ENCODE results near the gene THY1. TPM values are rescaled to one million over a fixed set of nuclear protein-coding genes. Genes with fewer than 3 reads are reported as not detected.

THY1 gene
- 104 and 200 TPM in 2 replicates for total RNA-seq

DNA sequence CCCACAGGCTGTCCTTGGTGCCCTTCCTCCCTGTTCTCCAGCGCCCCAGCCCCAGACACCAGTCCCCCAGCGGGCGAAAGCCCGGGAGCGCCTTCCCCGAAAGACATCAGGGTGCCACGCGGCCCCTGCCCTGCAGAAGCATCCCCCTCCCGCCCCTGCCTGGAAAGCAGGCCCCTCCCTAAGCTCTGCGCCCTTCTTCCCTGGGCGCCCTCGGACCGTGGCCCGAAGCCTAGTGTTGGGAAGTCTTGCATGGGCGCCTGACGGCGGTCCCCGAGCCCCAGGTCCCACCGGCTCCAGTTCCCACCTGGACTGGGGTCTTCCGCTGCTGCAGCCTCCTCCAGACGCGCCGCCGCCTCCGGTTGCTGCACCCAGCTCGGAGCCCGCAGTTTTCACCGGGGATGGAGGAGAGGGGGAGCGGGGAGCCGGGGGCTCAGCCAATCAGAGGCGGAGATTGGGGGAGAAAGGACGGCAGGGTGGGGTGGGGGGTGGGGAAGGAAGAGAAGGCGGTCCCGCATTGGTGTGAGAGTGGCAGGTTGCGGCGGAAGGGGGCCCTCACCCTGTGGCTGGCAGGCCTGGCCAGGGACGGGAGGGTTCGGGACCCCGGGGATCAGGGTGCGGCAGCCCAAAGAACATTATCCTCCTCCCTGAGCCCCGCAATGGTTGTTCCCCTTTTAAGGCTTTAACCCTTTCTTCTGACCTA lies at the start of gene THY1:
Gene THY1 (minus strand): TSS at position 364 of the 700 bp plus-strand sequence. CDS start 2,267 bp downstream, outside the sequence.

DNA sequence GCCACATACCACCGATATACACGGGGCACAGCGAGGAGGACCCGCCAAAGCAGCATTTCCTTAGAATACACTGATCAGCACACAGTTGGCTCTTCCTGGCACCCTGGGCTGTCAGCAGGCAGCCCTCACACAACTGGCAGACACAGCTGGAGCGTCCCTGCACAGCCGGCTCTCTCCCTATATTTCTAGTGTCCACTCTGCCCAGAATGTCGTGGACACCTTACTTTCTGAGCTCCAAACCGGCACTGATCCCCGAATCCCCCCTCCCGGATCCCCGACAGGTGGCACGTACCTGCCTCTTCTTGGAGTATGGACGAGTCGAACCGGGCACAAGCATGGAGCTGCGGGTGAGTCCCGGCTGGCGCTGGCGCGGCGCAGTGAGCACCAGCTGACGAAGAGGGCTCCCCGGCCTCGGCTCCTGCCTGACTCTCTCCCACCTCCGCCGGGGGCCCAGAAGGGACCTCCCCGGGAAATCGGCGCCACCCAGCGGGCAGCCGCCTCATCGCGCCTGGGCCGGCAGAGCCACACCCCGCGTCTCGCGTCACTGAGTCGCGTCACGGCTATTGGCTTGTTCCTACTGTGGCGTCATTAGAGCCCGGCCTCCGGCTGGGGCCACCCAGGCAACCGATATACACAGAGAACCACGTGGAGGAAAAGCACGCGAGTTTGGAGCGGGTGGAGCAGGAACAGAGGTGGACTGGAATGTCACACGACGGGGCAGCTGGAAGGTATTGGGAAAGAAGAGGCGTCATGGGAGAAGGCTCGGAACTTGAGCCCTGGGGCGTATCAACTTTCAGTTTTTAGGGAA lies 41.6 kb downstream of the THY1 start, which contains the start of gene USP2:
Gene USP2 (minus strand): TSS at position 510 of the 808 bp plus-strand sequence. CDS start 8,210 bp downstream, outside the sequence.

Small RNA genes lying within 50 kb of the gene (small RNA-seq; reads per million reads assigned to genes)
- gene AP003396.4 (ENCODE audit: low replicate concordance): not detected

Other genes starting within 250 kb of the THY1 start
- not detected in 2 replicates for gene NHERF4, start 237.7 kb downstream of the THY1 start, total RNA-seq
- gene CBL, start 216.8 kb downstream of the THY1 start, total RNA-seq: 12.7 and 30.2 TPM in 2 replicates
- 127 and 168 TPM in 2 replicates for gene MCAM, start 106.0 kb downstream of the THY1 start, total RNA-seq
- 9.7 and 13.1 TPM in 2 replicates for gene RNF26, start 88.6 kb downstream of the THY1 start, total RNA-seq
- 0.86 and 6.8 TPM in 2 replicates for gene C1QTNF5, start 82.3 kb downstream of the THY1 start, total RNA-seq
- gene MFRP, start 76.5 kb downstream of the THY1 start, total RNA-seq: not detected in 2 replicates
- not detected in 2 replicates for gene USP2, start 41.5 kb downstream of the THY1 start, total RNA-seq